Natural killer cell (primary cell): ENCODE measurements around the gene GCSAM. TPM values are rescaled to one million over a fixed set of nuclear protein-coding genes. Genes with fewer than 3 reads are reported as not detected.

ENCODE experiments used
- ATAC-seq, 3 donors: fragments of 150-1000 bp in 2 of 3; fragments of 200-7000 bp in 1 of 3; cut with Tn5 transposase; 1 replicate in 1 of 3; 2 replicates in 2 of 3; pipeline ENCODE4 v1.10.0; 2021; ENCODE audit warnings: mild to moderate bottlenecking in 2 of 3, moderate library complexity in 2 of 3
- DNase-seq, 2 donors: peaks; one replicate each; pipeline versions ENCODE4 v3.0.0 to v3.0.0-alpha.2; 2013 to 2021; ENCODE audit warnings: mixed read lengths in 1 of 2
- H3K27ac ChIP-seq: one replicate; pipeline ENCODE4 v1.5.1; 2013; ENCODE audit warnings: mild to moderate bottlenecking, low read length
- H3K27me3 ChIP-seq: one replicate; pipeline ENCODE4 v1.6.1; 2013; ENCODE audit warnings: low read length; ENCODE audit not compliant: control insufficient read depth, insufficient read depth
- H3K36me3 ChIP-seq: one replicate; pipeline ENCODE4 v1.6.1; 2013; ENCODE audit warnings: low read length; ENCODE audit not compliant: control insufficient read depth, insufficient read depth
- H3K4me1 ChIP-seq: one replicate; pipeline ENCODE4 v1.6.1; 2013; ENCODE audit warnings: low read length; ENCODE audit not compliant: control insufficient read depth, insufficient read depth
- H3K4me3 ChIP-seq: one replicate; pipeline ENCODE4 v1.5.1; 2013; ENCODE audit warnings: low read length
- H3K9me3 ChIP-seq: one replicate; pipeline ENCODE4 v1.6.1; 2013; ENCODE audit warnings: low read length; ENCODE audit not compliant: control insufficient read depth, insufficient read depth
- H3K27ac Mint-ChIP-seq, 2 donors: one replicate each; pipeline ENCODE4 v1.8.0; 2022; ENCODE audit warnings: mild to moderate bottlenecking in 2 of 2, mixed read lengths in 2 of 2, moderate library complexity in 1 of 2
- H3K27me3 Mint-ChIP-seq, 2 donors: one replicate each; pipeline ENCODE4 v1.8.0; 2022; ENCODE audit warnings: low read depth in 2 of 2, mixed read lengths in 2 of 2
- H3K36me3 Mint-ChIP-seq: one replicate; pipeline ENCODE4 v1.8.0; 2022; ENCODE audit warnings: mixed read lengths
- H3K4me1 Mint-ChIP-seq, 2 donors: one replicate each; pipeline ENCODE4 v1.8.0; 2022; ENCODE audit warnings: mixed read lengths in 2 of 2
- H3K4me3 Mint-ChIP-seq: one replicate; pipeline ENCODE4 v1.8.0; 2022; ENCODE audit warnings: mild to moderate bottlenecking, moderate library complexity, mixed read lengths
- H3K9me3 Mint-ChIP-seq, 2 donors: one replicate each; pipeline ENCODE4 v1.8.0; 2022; ENCODE audit warnings: mixed read lengths in 2 of 2
- WGBS: methylation state at CpG from one replicate; pipeline ENCODE4 v1.1.7; 2013; ENCODE audit warnings: missing lambda C conversion rate; ENCODE audit not compliant: insufficient coverage; 5-methylcytosine and 5-hydroxymethylcytosine counted together
- intact Hi-C: fragments of 100-400 bp; cut with micrococcal nuclease; formaldehyde crosslinking; loops from one replicate; pipeline ENCODE4 v1.14.2; 2022
- total RNA-seq, 4 donors: library from RNA; stranded (reverse); fragments of 120-200 nt in 1 of 4; gene quantifications; one replicate each; pipeline versions ENCODE4 v1.2.3 to v1.2.4, GENCODE V29; 2013 to 2022
- TF ChIP-seq, protein P1 (sequence below): fragments of 200-600 bp; IDR thresholded peaks from one replicate; pipeline ENCODE4 v1.8.0; 2022; ENCODE audit warnings: antibody characterized with exemption

GCSAM gene
- total RNA-seq, 3 donors from 2014 or later (not counting 1 experiment from before 2014, with no cell fraction given): 0.59 to 3.0 (median 1.1) TPM

DNA sequence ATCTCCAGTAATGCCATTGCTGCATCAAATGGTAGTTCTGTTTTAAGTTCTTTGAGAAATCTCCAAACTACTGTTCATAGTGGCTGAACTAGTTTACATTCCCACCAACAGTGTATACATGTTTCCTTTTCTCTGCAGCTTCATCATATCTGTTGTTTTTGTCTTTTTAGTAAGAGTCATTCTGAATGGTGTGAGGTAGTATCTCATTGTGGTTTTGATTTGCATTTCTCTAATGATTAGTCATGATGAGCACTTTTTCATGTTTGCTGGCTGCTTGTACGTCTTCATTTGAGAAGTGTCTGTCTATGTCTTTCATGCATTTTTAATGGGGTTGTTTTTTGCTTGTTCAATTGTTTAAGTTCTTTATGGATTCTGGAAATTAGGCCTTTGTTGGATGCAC is 10.2 kb upstream of the GCSAM start:
- intact Hi-C loops: no loop called here
- DNase-seq: no peak
- WGBS: 71% methylated on average over 1 of the region's 1 CpG

DNA sequence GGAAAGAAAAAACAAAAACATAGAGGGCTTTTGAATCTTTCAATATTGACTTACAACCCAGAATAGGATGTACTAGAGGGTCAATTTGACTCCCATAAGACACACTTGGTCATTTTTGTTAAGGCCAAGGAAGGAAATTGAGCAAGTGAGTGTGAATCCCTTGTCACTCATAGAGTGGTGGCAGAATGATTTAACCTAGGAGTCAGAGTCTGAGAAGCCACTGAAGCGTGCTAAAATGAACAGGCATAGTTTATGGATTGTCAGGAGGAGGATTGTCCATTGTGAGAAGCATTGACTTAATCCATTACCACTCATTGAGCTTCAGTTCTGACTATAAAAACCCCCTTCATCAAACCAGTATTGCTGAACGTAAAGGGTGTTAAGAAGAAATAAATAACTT is 8.2 kb upstream of the GCSAM start:
- Mint-ChIP-seq H3K4me3 (no peak overlapping the region), H3K4me1 (peaks cover 0 to 6% of the 10 kb centered on the region in 2 donors), H3K27ac (no peak overlapping the region), H3K27me3 (peaks cover 0 to 3% of the 10 kb centered on the region in 2 donors), H3K9me3 (peaks cover 0 to 8% of the 10 kb centered on the region in 2 donors), H3K36me3 (peaks cover 1% of the 10 kb centered on the region)
- H3K4me3 ChIP-seq: no peak overlapping the region
- TF ChIP-seq, protein P1, sequence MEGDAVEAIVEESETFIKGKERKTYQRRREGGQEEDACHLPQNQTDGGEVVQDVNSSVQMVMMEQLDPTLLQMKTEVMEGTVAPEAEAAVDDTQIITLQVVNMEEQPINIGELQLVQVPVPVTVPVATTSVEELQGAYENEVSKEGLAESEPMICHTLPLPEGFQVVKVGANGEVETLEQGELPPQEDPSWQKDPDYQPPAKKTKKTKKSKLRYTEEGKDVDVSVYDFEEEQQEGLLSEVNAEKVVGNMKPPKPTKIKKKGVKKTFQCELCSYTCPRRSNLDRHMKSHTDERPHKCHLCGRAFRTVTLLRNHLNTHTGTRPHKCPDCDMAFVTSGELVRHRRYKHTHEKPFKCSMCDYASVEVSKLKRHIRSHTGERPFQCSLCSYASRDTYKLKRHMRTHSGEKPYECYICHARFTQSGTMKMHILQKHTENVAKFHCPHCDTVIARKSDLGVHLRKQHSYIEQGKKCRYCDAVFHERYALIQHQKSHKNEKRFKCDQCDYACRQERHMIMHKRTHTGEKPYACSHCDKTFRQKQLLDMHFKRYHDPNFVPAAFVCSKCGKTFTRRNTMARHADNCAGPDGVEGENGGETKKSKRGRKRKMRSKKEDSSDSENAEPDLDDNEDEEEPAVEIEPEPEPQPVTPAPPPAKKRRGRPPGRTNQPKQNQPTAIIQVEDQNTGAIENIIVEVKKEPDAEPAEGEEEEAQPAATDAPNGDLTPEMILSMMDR: no peak
- intact Hi-C loops: no loop called here
- DNase-seq: no peak
- no peaks in the 10 kb centered on the region for H3K27me3 ChIP-seq
- no peaks in the 10 kb centered on the region for H3K36me3 ChIP-seq
- no CpG with 5 or more reads among the region's 2 CpGs for WGBS
- H3K9me3 ChIP-seq: no peaks in the 10 kb centered on the region
- ATAC-seq: no peak
- no peak overlapping the region for H3K27ac ChIP-seq
- H3K4me1 ChIP-seq: no peaks in the 10 kb centered on the region

More for the DNA sequence above, 10.2 kb upstream of the GCSAM start:
- Mint-ChIP-seq H3K27ac (no peak overlapping the region), H3K36me3 (peaks cover 20% of the 10 kb centered on the region), H3K4me1 (peaks cover 0 to 6% of the 10 kb centered on the region in 2 donors), H3K27me3 (peaks cover 0 to 3% of the 10 kb centered on the region in 2 donors), H3K4me3 (no peak overlapping the region), H3K9me3 (peaks cover 8 to 15% of the 10 kb centered on the region in 2 donors)
- no peak overlapping the region for H3K4me3 ChIP-seq
- H3K27ac ChIP-seq: no peak overlapping the region
- no peaks in the 10 kb centered on the region for H3K27me3 ChIP-seq
- TF ChIP-seq, protein P1: no peak
- ATAC-seq: peak in 1 of 3 donors; percentile 21
- H3K9me3 ChIP-seq: no peaks in the 10 kb centered on the region
- no peaks in the 10 kb centered on the region for H3K4me1 ChIP-seq
- no peaks in the 10 kb centered on the region for H3K36me3 ChIP-seq

DNA sequence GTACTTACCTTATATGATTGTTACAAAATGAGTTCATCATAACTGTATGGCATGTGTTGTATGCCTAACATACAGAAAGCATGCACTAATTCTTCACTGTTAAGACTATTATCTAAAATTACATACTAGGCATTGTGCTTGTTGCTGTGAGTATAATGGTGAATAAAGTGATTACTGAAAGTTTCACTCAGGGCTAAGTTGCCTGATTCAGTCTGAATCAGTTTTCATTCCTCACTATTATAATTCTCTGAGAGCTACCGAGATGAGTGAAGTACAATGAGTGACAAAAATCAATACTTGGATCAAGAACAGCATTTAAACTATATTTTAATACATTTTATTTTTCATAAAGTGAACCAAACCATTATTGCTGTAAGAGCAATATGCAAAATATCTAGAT is 7.5 kb upstream of the GCSAM start:
- Histone ChIP-seq H3K4me3 (no peak overlapping the region), H3K9me3 (no peaks in the 10 kb centered on the region), H3K27me3 (no peaks in the 10 kb centered on the region), H3K36me3 (no peaks in the 10 kb centered on the region), H3K27ac (no peak overlapping the region), H3K4me1 (no peaks in the 10 kb centered on the region)
- no CpG with 5 or more reads among the region's 1 CpG for WGBS
- Mint-ChIP-seq H3K27me3 (peaks cover 0 to 3% of the 10 kb centered on the region in 2 donors), H3K9me3 (peaks cover 0 to 4% of the 10 kb centered on the region in 2 donors), H3K36me3 (no peaks in the 10 kb centered on the region), H3K4me1 (peaks cover 0 to 6% of the 10 kb centered on the region in 2 donors), H3K4me3 (no peak overlapping the region), H3K27ac (no peak overlapping the region)
- DNase-seq: no peak
- TF ChIP-seq, protein P1: no peak
- ATAC-seq: no peak
- intact Hi-C loops: no loop called here
